Measurements from ENCODE around the gene PPP1R15A. TPM values are rescaled to one million over a fixed set of nuclear protein-coding genes. Genes with fewer than 3 reads are reported as not detected.
A peak's percentile ranks its signal among the peaks of the same experiment; 100 is the strongest.
"Not testable (repeated sequence)": the region's sequence is repeated elsewhere in the genome, so short reads cannot be mapped to it uniquely, and the experiment has no call there.

The PPP1R15A gene
- total RNA-seq, 1 donor from 2014 or later: 158 TPM

- Mint-ChIP-seq H3K27ac (peak overlapping the region; percentile 95), H3K4me1 (peaks cover 24% of the 10 kb centered on the region), H3K27me3 (ENCODE audit: low read depth) (no peaks in the 10 kb centered on the region), H3K4me3 (peak overlapping the region; percentile 52), H3K9me3 (no peaks in the 10 kb centered on the region), H3K36me3 (peaks cover 6% of the 10 kb centered on the region)
- no peak for DNase-seq (ENCODE audit: low spot score in 2 of 2, unreplicated experiment in 2 of 2)
- TF ChIP-seq, protein P1, sequence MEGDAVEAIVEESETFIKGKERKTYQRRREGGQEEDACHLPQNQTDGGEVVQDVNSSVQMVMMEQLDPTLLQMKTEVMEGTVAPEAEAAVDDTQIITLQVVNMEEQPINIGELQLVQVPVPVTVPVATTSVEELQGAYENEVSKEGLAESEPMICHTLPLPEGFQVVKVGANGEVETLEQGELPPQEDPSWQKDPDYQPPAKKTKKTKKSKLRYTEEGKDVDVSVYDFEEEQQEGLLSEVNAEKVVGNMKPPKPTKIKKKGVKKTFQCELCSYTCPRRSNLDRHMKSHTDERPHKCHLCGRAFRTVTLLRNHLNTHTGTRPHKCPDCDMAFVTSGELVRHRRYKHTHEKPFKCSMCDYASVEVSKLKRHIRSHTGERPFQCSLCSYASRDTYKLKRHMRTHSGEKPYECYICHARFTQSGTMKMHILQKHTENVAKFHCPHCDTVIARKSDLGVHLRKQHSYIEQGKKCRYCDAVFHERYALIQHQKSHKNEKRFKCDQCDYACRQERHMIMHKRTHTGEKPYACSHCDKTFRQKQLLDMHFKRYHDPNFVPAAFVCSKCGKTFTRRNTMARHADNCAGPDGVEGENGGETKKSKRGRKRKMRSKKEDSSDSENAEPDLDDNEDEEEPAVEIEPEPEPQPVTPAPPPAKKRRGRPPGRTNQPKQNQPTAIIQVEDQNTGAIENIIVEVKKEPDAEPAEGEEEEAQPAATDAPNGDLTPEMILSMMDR (IDR thresholded peaks at IDR 0.05; ENCODE audit: unreplicated experiment): no peak
Measured at GRCh38 chr19:48867746-48868113, 4.5 kb upstream of the PPP1R15A start.

DNA sequence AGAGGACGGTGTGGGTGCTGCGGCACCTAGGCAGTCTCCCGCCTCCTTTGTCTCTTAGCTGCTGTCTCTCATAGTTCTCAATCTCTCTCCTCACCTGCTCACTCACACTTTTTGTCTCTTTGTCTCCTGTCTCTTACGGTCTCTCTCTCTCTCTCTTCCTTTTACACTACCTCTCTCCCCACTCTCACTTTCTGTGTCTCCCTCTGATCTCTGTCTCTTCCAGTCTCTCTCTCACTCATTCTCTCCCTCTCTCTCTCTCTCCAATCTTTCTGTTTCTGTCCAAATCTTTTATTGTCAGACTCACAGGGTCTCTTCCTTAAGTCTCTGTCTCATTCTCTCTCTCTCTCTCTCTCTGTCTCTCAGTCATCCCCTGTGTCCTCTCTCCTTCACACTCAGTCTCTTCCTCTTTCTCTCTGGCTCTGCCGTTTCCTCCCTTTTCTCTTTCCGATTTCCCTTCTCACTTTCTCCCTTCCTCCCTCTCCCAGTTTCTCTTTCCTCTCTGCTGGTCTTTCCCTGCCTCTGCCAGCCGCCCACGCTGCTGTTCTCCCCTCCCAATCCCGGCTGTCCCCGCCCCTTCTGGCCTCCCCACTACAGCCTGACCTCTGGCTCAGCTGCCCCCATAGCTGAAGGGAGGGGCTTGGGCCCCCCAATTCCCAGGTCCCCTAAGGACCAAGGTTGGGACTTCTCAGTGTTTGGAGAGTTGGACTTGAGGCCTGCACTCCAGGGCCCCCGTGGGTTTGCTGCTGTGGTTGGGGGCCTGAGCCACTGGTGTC is 3.9 kb upstream of the PPP1R15A start, which contains the start of gene PLEKHA4:
TSS of gene PLEKHA4 (minus strand) at position 504 of the 773 bp plus-strand sequence. CDS start 997 bp downstream, outside the sequence.
- no peaks in the 10 kb centered on the region for H3K9me3 Mint-ChIP-seq
- no peak for DNase-seq (ENCODE audit: low spot score in 2 of 2, unreplicated experiment in 2 of 2)
- H3K4me3 Mint-ChIP-seq: peak within 1 kb of the TSS; percentile 56
- TF ChIP-seq, protein P1 (IDR thresholded peaks at IDR 0.05; ENCODE audit: unreplicated experiment): no peak
- peaks cover 30% of the 10 kb centered on the region for H3K4me1 Mint-ChIP-seq
- H3K27ac Mint-ChIP-seq: peak within 1 kb of the TSS; percentile 95
- peaks cover 7% of the 10 kb centered on the region for H3K36me3 Mint-ChIP-seq
- no peaks in the 10 kb centered on the region for H3K27me3 Mint-ChIP-seq (ENCODE audit: low read depth)

DNA sequence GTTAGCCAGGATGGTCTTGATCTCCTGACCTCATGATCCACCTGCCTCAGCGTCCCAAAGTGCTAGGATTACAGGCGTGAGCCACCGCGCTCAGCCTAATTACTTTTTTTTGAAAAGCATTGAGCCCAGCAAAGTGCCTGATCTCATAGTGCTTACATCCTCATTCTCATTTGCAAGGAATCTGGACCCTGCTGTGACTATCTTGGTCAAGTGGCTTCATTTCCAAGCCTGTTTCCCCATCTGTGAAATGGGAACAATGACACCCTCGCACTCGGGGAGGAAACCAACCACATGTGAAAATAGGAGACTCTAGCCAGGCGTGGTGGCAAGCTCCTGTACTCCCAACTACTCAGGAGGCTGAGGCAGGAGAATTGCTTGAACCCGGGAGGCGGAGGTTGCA is 2.2 kb upstream of the PPP1R15A start:
- Mint-ChIP-seq H3K9me3 (no peaks in the 10 kb centered on the region), H3K27me3 (ENCODE audit: low read depth) (no peaks in the 10 kb centered on the region), H3K4me3 (no peak overlapping the region), H3K27ac (no peak overlapping the region), H3K4me1 (peaks cover 46% of the 10 kb centered on the region), H3K36me3 (peaks cover 18% of the 10 kb centered on the region)
- no peak for DNase-seq (ENCODE audit: low spot score in 2 of 2, unreplicated experiment in 2 of 2)
- TF ChIP-seq, protein P1 (IDR thresholded peaks at IDR 0.05; ENCODE audit: unreplicated experiment): no peak

DNA sequence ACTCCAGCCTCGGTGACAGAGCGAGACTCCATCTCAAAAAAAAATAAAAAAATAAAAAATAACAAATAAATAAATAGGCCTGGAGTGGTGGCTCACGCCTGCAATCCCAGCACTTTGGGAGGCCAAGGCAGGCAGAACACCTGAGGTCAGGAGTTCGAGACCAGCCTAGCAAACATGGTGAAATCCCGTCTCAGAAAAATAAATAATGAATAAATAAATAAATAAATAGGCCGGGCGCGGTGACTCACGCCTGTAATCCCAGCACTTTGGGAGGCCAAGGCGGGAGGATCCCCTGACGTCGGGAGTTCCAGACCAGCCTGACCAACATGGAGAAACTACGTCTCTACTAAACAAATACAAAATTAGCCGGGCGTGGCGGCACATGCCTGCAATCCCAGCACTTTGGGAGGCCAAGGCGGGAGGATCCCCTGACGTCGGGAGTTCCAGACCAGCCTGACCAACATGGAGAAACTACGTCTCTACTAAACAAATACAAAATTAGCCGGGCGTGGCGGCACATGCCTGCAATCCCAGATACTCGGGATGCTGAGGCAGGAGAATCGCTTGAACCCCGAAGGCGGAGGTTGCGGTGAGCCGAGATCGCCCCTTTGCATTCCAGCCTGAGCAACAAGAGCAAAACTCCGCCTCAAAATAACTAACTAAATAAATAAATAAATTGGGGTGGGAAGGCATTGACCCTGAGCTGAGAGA is 595 bp upstream of the PPP1R15A start:
- DNase-seq (ENCODE audit: low spot score in 2 of 2, unreplicated experiment in 2 of 2); H3K27me3 Mint-ChIP-seq (ENCODE audit: low read depth); H3K9me3 Mint-ChIP-seq: not testable (repeated sequence)
- Mint-ChIP-seq H3K36me3 (peaks cover 27% of the 10 kb centered on the region), H3K4me1 (peaks cover 58% of the 10 kb centered on the region), H3K4me3 (peak overlapping the region; percentile 98), H3K27ac (peak overlapping the region; percentile 100)

GRCh38 chr19:48872884-48873475 is 759 bp downstream of the PPP1R15A start:
- H3K27ac Mint-ChIP-seq: peak overlapping the region; percentile 100
- H3K9me3 Mint-ChIP-seq: no peaks in the 10 kb centered on the region
- DNase-seq (ENCODE audit: low spot score in 2 of 2, unreplicated experiment in 2 of 2): peak; percentile 49 to 74
- peaks cover 47% of the 10 kb centered on the region for H3K4me1 Mint-ChIP-seq
- no peaks in the 10 kb centered on the region for H3K27me3 Mint-ChIP-seq (ENCODE audit: low read depth)
- H3K4me3 Mint-ChIP-seq: peak overlapping the region; percentile 98
- H3K36me3 Mint-ChIP-seq: peaks cover 29% of the 10 kb centered on the region
- TF ChIP-seq, protein P1 (IDR thresholded peaks at IDR 0.05; ENCODE audit: unreplicated experiment): no peak

Data from mesothelial cell of epicardium (in vitro differentiated cells).